Left lung (tissue), 10 donors: ENCODE results near the gene INHBC. TPM values are rescaled to one million over a fixed set of nuclear protein-coding genes. Genes with fewer than 3 reads are reported as not detected.
A peak's percentile ranks its signal among the peaks of the same experiment; 100 is the strongest.

Source experiments
- ATAC-seq: fragments of 200-7000 bp; cut with Tn5 transposase; one replicate; pipeline ENCODE4 v1.9.1; 2020; ENCODE audit warnings: moderate library complexity
- DNase-seq, 4 donors: peaks; one replicate each; pipeline ENCODE4 v3.0.0-alpha.2; 2013 to 2020
- H3K27ac ChIP-seq, 2 donors: fragments of 200-600 bp; sonication (generic) in 1 of 2; one replicate each; pipeline versions ENCODE4 v1.5.0 to v1.8.0; 2020 to 2021
- H3K27me3 ChIP-seq, 2 donors: fragments of 200-600 bp; sonication (generic) in 1 of 2; one replicate each; pipeline versions ENCODE4 v1.5.0 to v1.8.0; 2020 to 2021
- H3K36me3 ChIP-seq, 2 donors: fragments of 200-600 bp; sonication (generic) in 1 of 2; one replicate each; pipeline versions ENCODE4 v1.5.0 to v1.8.0; 2020 to 2021
- H3K4me1 ChIP-seq, 2 donors: fragments of 200-600 bp; one replicate each; pipeline ENCODE4 v1.8.0; 2021
- H3K4me3 ChIP-seq, 2 donors: fragments of 200-600 bp; sonication (generic) in 1 of 2; one replicate each; pipeline versions ENCODE4 v1.5.0 to v1.8.0; 2020 to 2021; ENCODE audit warnings: mild to moderate bottlenecking in 1 of 2
- H3K9me3 ChIP-seq, 2 donors: fragments of 200-600 bp; sonication (generic) in 1 of 2; one replicate each; pipeline versions ENCODE4 v1.5.0 to v1.8.0; 2020 to 2021
- intact Hi-C, 2 donors: fragments of 100-400 bp; cut with DNase I; formaldehyde crosslinking; loops; one replicate each; pipeline versions ENCODE4 v1.11.2 to v1.14.2; 2022
- polyA plus RNA-seq, 6 donors: library from polyadenylated mRNA; unstranded; fragments of 120-200 nt; gene quantifications; one replicate each; pipeline ENCODE4 v1.2.1, GENCODE V29; 2013; ENCODE audit not compliant: insufficient read length in 6 of 6
- total RNA-seq, 2 donors: library from RNA; stranded (reverse); fragmentation: NEBNext Ultra II Directional; extraction: Animal tissue kit (Norgen Biotek cat#: 25700); gene quantifications; one replicate each; pipeline ENCODE4 v1.2.1, GENCODE V29; 2021
- TF ChIP-seq, protein P1 (sequence below), 2 donors: fragments of 200-600 bp; sonication (generic) in 1 of 2; IDR thresholded peaks; one replicate each; pipeline versions ENCODE4 v1.5.0 to v1.8.0; 2021; ENCODE audit warnings: antibody characterized with exemption in 2 of 2
- donor health status: DM: no; HTN: yes; CAD: no.
- donor health status: DM: no; HTN: no; CAD: no.

The INHBC gene
- total and polyA plus RNA-seq, 8 donors = 0.16 to 0.29 (median 0.24) TPM; not detected in 3

DNA sequence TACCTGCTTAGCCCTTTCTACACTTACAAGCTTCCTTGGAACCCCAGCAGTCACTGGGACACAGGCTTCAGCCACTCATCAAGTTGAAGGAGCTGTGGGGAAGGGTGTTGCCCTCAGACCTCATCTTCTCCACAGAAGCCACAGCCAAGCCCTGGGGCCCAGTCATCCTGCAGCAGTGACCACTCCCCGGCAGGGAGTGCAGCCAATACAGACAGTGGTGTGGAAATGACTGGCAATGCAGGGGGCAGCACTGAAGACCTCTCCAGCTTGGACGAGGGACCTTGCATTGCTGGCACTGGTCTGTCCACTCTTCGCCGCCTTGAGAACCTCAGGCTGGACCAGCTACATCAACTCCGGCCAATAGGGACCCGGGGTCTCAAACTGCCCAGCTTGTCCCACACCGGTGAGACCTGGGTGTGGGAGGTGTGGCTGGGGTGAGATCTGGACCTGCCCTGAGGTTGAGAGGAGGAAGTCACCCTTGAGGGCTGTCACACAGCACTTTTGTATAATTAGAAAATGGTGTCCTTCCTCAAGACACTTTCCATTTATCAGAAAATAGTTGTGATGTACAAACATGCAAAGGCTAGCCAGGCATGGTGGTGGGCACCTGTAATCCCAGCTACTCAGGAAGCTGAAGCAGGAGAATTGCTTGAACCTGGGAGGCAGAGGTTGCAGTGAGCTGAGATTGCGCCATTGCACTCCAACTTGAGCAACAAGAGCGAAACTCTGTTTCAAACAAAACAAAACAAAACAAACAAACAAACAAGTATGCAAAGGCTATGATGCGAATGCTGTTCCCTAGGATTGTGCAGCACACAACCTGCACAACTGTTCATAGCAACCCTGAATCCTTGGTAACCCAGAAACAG, 34.9 kb downstream of the INHBC start:
- TF ChIP-seq, protein P1, sequence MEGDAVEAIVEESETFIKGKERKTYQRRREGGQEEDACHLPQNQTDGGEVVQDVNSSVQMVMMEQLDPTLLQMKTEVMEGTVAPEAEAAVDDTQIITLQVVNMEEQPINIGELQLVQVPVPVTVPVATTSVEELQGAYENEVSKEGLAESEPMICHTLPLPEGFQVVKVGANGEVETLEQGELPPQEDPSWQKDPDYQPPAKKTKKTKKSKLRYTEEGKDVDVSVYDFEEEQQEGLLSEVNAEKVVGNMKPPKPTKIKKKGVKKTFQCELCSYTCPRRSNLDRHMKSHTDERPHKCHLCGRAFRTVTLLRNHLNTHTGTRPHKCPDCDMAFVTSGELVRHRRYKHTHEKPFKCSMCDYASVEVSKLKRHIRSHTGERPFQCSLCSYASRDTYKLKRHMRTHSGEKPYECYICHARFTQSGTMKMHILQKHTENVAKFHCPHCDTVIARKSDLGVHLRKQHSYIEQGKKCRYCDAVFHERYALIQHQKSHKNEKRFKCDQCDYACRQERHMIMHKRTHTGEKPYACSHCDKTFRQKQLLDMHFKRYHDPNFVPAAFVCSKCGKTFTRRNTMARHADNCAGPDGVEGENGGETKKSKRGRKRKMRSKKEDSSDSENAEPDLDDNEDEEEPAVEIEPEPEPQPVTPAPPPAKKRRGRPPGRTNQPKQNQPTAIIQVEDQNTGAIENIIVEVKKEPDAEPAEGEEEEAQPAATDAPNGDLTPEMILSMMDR (IDR thresholded peaks at IDR 0.05) = no peak

DNA sequence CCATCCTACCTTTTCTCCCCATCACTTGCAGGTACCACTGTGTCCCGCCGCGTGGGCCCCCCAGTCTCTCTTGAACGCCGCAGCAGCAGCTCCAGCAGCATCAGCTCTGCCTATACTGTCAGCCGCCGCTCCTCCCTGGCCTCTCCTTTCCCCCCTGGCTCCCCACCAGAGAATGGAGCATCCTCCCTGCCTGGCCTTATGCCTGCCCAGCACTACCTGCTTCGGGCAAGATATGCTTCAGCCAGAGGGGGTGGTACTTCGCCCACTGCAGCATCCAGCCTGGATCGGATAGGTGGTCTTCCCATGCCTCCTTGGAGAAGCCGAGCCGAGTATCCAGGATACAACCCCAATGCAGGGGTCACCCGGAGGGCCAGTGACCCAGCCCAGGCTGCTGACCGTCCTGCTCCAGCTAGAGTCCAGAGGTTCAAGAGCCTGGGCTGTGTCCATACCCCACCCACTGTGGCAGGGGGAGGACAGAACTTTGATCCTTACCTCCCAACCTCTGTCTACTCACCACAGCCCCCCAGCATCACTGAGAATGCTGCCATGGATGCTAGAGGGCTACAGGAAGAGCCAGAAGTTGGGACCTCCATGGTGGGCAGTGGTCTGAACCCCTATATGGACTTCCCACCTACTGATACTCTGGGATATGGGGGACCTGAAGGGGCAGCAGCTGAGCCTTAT, 35.8 kb downstream of the INHBC start:
- Histone ChIP-seq H3K4me1 (peaks cover 0 to 36% of the 10 kb centered on the region in 2 donors), H3K4me3 (no peak overlapping the region), H3K36me3 (peaks cover 0 to 82% of the 10 kb centered on the region in 2 donors), H3K27me3 (peaks cover 12 to 47% of the 10 kb centered on the region in 2 donors), H3K27ac (peak overlapping the region in 1 of 2 donors; percentile 51), H3K9me3 (no peaks in the 10 kb centered on the region)
- TF ChIP-seq, protein P1 (IDR thresholded peaks at IDR 0.05) = no peak
- DNase-seq (no peak), ATAC-seq (no peak)
- intact Hi-C loops = no loop called here

More for the DNA sequence above, 34.9 kb downstream of the INHBC start:
- ATAC-seq = no peak
- no peak overlapping the region for H3K4me3 ChIP-seq
- peaks cover 4 to 43% of the 10 kb centered on the region in 2 donors for H3K27me3 ChIP-seq
- H3K4me1 ChIP-seq = peaks cover 0 to 27% of the 10 kb centered on the region in 2 donors
- peaks cover 0 to 73% of the 10 kb centered on the region in 2 donors for H3K36me3 ChIP-seq
- peak overlapping the region in 1 of 2 donors; percentile 51 for H3K27ac ChIP-seq
- DNase-seq = no peak
- intact Hi-C loops = no loop called here
- H3K9me3 ChIP-seq = no peaks in the 10 kb centered on the region

GRCh38 chr12:57470970-57471656, 36.5 kb downstream of the INHBC start:
- no peak for ATAC-seq
- DNase-seq = no peak
- Histone ChIP-seq H3K27me3 (peaks cover 17 to 53% of the 10 kb centered on the region in 2 donors), H3K4me3 (no peak overlapping the region), H3K27ac (peak overlapping the region in 1 of 2 donors; percentile 51), H3K36me3 (peaks cover 0 to 84% of the 10 kb centered on the region in 2 donors), H3K4me1 (peaks cover 0 to 42% of the 10 kb centered on the region in 2 donors), H3K9me3 (no peaks in the 10 kb centered on the region)
- intact Hi-C loops = no loop called here
- TF ChIP-seq, protein P1 (IDR thresholded peaks at IDR 0.05) = no peak

DNA sequence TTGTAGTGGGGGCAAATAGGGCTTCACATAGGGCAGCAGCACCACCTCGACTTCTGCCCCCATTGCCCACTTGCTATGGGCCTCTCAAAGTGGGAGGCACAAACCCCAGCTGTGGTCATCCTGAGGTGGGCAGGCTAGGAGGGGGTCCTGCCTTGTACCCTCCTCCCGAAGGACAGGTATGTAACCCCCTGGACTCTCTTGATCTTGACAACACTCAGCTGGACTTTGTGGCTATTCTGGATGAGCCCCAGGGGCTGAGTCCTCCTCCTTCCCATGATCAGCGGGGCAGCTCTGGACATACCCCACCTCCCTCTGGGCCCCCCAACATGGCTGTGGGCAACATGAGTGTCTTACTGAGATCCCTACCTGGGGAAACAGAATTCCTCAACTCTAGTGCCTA, 37.1 kb downstream of the INHBC start:
- intact Hi-C loops = no loop called here
- peaks cover 0 to 84% of the 10 kb centered on the region in 2 donors for H3K36me3 ChIP-seq
- DNase-seq (no peak), ATAC-seq (no peak)
- no peaks in the 10 kb centered on the region for H3K9me3 ChIP-seq
- peaks cover 0 to 46% of the 10 kb centered on the region in 2 donors for H3K4me1 ChIP-seq
- H3K27me3 ChIP-seq = peaks cover 23 to 59% of the 10 kb centered on the region in 2 donors
- no peak overlapping the region for H3K4me3 ChIP-seq
- peak overlapping the region in 1 of 2 donors; percentile 51 for H3K27ac ChIP-seq
- TF ChIP-seq, protein P1 (IDR thresholded peaks at IDR 0.05) = no peak
